Lung (tissue), 12 donors: Measurements from ENCODE around the gene ITGA5. TPM values are rescaled to one million over a fixed set of nuclear protein-coding genes. Genes with fewer than 3 reads are reported as not detected.

Experiments
- ATAC-seq: fragments of 200-7000 bp; cut with Tn5 transposase; one replicate; pipeline ENCODE4 v1.9.1; 2020; ENCODE audit warnings: moderate number of reproducible peaks; ENCODE audit not compliant: insufficient read depth, low FRiP score
- DNase-seq, 3 donors: peaks; one replicate each; pipeline ENCODE4 v3.0.0-alpha.2; 2013 to 2017
- H3K27ac ChIP-seq, 2 donors: one replicate each; pipeline ENCODE4 v1.5.1; 2013; ENCODE audit warnings: mild to moderate bottlenecking in 2 of 2, moderate library complexity in 2 of 2, control low read depth in 1 of 2, inconsistent platforms in 1 of 2, low read depth in 1 of 2, low read length in 1 of 2
- H3K27me3 ChIP-seq, 3 donors: one replicate each; pipeline ENCODE4 v1.5.1; 2013; ENCODE audit warnings: low read length in 2 of 3; ENCODE audit not compliant: control insufficient read depth in 3 of 3, insufficient read depth in 3 of 3
- H3K36me3 ChIP-seq, 4 donors: one replicate each; pipeline ENCODE4 v1.5.1; 2013; ENCODE audit warnings: low read length in 4 of 4, mild to moderate bottlenecking in 1 of 4, moderate library complexity in 1 of 4; ENCODE audit not compliant: control insufficient read depth in 4 of 4, insufficient read depth in 4 of 4
- H3K4me1 ChIP-seq, 5 donors: one replicate each; pipeline ENCODE4 v1.5.1; 2013; ENCODE audit warnings: low read length in 5 of 5, mild to moderate bottlenecking in 2 of 5, moderate library complexity in 1 of 5; ENCODE audit not compliant: control insufficient read depth in 5 of 5, insufficient read depth in 5 of 5
- H3K4me3 ChIP-seq: one replicate; pipeline ENCODE4 v1.5.1; 2013; ENCODE audit warnings: mild to moderate bottlenecking, control low read depth, moderate library complexity
- H3K9ac ChIP-seq, 2 donors: one replicate each; pipeline ENCODE4 v1.5.1; 2013; ENCODE audit warnings: low read length in 2 of 2, control low read depth in 1 of 2; ENCODE audit not compliant: insufficient read depth in 1 of 2
- H3K9me3 ChIP-seq, 4 donors: one replicate each; pipeline ENCODE4 v1.5.1; 2013; ENCODE audit warnings: low read length in 3 of 4, mild to moderate bottlenecking in 1 of 4, moderate library complexity in 1 of 4; ENCODE audit not compliant: control insufficient read depth in 4 of 4, insufficient read depth in 3 of 4
- WGBS, 2 donors: extraction: QIAGEN DNeasy Blood & Tissue Kit; methylation state at CpG; one replicate each; pipeline ENCODE4 v1.1.7; 2013; 5-methylcytosine and 5-hydroxymethylcytosine counted together
- polyA plus RNA-seq, 2 donors: library from polyadenylated mRNA; stranded (reverse); fragments of 200-250 nt; gene quantifications; one replicate each; pipeline ENCODE4 v1.2.1, GENCODE V29; 2013
- total RNA-seq, 2 donors: library from RNA; depleted of rRNA in 1 of 2; stranded (reverse); fragments of >200 nt in 1 of 2; gene quantifications; one replicate each; pipeline ENCODE4 v1.2.1, GENCODE V29; 2014 to 2021
- TF ChIP-seq, protein P1 (sequence below): IDR thresholded peaks from 2 replicates; pipeline ENCODE4 v1.5.1; 2012; ENCODE audit warnings: mild to moderate bottlenecking; ENCODE audit errors: control extremely low read depth, extremely low read depth
- donor health status: control.
- donor health status: control.
- donor health status: Bipolar disorder and iron deficiency.
- donor health status: healthy.
- donor health status: DM: yes; HTN: yes; CAD: no.

Gene ITGA5
- total and polyA plus RNA-seq, 4 donors, result 39.8 to 134 (median 101) TPM

DNA sequence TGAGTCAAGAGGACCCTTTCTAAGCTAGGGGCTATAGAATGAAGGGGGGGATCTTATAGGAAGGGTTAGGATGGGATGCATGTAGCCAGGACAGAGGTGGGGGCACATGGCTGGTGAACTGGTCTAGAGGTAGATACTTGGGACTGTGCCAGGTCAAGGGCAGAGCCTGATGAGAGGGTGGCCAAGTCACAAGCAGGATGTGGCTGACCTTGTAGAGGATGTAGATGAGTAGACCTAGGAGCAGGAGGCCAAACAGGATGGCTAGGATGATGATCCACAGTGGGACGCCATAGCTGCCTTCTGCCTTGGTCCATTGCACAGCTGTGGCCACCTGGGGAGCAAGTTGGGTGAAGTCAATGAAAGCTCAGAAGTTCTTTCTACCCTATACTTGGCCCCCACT lies 21.9 kb downstream of the ITGA5 start:
- Histone ChIP-seq H3K4me1 (no peaks in the 10 kb centered on the region), H3K9ac (no peak overlapping the region), H3K36me3 (peaks cover 29 to 60% (median 39%) of the 10 kb centered on the region in 4 donors), H3K27me3 (no peaks in the 10 kb centered on the region), H3K9me3 (no peaks in the 10 kb centered on the region), H3K4me3 (no peak overlapping the region), H3K27ac (no peak overlapping the region)
- DNase-seq (no peak), ATAC-seq (no peak)
- TF ChIP-seq, protein P1, sequence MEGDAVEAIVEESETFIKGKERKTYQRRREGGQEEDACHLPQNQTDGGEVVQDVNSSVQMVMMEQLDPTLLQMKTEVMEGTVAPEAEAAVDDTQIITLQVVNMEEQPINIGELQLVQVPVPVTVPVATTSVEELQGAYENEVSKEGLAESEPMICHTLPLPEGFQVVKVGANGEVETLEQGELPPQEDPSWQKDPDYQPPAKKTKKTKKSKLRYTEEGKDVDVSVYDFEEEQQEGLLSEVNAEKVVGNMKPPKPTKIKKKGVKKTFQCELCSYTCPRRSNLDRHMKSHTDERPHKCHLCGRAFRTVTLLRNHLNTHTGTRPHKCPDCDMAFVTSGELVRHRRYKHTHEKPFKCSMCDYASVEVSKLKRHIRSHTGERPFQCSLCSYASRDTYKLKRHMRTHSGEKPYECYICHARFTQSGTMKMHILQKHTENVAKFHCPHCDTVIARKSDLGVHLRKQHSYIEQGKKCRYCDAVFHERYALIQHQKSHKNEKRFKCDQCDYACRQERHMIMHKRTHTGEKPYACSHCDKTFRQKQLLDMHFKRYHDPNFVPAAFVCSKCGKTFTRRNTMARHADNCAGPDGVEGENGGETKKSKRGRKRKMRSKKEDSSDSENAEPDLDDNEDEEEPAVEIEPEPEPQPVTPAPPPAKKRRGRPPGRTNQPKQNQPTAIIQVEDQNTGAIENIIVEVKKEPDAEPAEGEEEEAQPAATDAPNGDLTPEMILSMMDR, result no peak
- WGBS, 2 donors, result 93 to 100% methylated on average over 1 of the region's 1 CpG

DNA sequence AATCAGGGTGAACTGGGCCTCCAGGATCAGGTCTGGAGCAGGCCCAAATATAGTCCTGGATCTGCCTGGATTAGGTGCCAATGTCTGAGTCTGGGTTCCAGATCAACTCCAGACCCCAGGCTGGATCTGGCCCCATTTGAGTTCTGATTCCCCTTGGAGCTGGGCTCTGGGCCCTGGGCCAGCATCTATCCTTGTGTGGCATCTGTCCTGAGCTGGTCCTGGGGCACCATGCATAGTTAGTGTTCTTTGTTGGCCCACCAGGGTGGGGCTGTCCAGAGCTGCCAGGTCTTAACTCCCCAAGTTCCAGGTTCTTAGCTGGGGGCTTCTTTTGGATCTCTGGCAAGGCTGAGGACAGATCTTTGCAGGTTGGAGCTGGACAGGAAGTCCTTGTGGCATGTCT lies 23.5 kb downstream of the ITGA5 start:
- no peaks in the 10 kb centered on the region for H3K9me3 ChIP-seq
- no peak overlapping the region for H3K4me3 ChIP-seq
- peaks cover 0 to 1% (median 0%) of the 10 kb centered on the region in 5 donors for H3K4me1 ChIP-seq
- H3K27me3 ChIP-seq, result no peaks in the 10 kb centered on the region
- H3K27ac ChIP-seq, result no peak overlapping the region
- no peak for ATAC-seq
- TF ChIP-seq, protein P1, result no peak
- DNase-seq, result no peak
- H3K9ac ChIP-seq, result no peak overlapping the region
- H3K36me3 ChIP-seq, result peaks cover 26 to 44% (median 30%) of the 10 kb centered on the region in 4 donors

DNA sequence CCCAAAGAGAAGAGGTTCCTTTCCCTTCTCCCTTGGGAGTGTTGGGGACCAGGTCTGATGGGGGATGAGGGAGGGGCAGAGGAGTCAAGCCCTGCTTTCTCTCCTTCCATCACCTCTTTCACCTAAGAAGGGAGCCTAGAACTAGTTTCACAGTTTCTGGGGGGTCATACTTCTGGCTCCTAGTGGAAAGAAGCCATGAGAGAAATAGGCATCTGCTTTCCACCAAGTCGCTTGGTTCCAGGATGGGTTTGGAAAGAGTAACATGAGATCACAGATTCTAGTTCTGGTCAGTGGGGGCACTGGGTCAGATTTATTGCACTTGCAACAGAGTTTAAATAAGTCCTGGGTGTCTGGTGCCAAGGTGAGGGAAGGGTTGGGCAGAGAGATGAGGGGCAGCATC lies 24.1 kb downstream of the ITGA5 start:
- Histone ChIP-seq H3K36me3 (peaks cover 26 to 42% (median 28%) of the 10 kb centered on the region in 4 donors), H3K4me1 (peaks cover 0 to 3% (median 0%) of the 10 kb centered on the region in 5 donors), H3K4me3 (no peak overlapping the region), H3K27ac (no peak overlapping the region), H3K9ac (no peak overlapping the region), H3K9me3 (no peaks in the 10 kb centered on the region), H3K27me3 (no peaks in the 10 kb centered on the region)
- TF ChIP-seq, protein P1, result no peak
- no peak for ATAC-seq
- DNase-seq, result no peak
- 95 to 97% methylated on average over 1 of the region's 1 CpG for WGBS, 2 donors

DNA sequence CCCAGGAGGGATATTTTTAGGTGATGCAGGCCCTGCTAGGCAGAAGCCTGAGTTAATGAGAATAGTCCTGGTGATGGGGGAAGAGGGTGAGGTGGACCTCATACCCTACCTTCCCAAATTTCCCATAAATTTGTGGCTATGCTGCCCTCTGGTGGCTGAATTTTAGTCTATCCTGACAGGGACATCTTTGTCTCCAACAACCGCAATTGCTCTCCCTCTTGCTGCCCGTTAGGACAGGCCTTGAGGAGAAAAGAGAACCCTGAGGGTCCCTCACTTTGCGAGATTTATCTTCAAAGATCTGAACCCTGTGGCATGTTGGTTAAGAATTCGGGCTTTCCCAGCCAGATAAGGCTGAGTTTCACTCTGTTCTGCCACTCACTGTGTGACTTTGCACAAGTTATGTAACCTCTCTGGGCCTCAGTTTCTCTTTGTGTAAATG lies 24.8 kb downstream of the ITGA5 start:
- Histone ChIP-seq H3K9ac (no peak overlapping the region), H3K27ac (no peak overlapping the region)

More for the DNA sequence above, 24.8 kb downstream of the ITGA5 start:
- WGBS, 2 donors, result 35 to 42% methylated on average over 4 of the region's 4 CpGs
- Histone ChIP-seq H3K27me3 (no peaks in the 10 kb centered on the region), H3K4me1 (peaks cover 0 to 3% (median 1%) of the 10 kb centered on the region in 5 donors), H3K36me3 (peaks cover 21 to 39% (median 25%) of the 10 kb centered on the region in 4 donors), H3K9me3 (no peaks in the 10 kb centered on the region), H3K4me3 (no peak overlapping the region)
- peak; percentile 7 for ATAC-seq
- DNase-seq, result peak in 2 of 3 donors; percentile 52 to 60
- TF ChIP-seq, protein P1, result peak; percentile 41
